ENCODE measurements around the gene SNX15. TPM values are rescaled to one million over a fixed set of nuclear protein-coding genes. Genes with fewer than 3 reads are reported as not detected.

SNX15 gene
- total RNA-seq, 3 donors from 2014 or later (not counting 1 experiment from before 2014, with no cell fraction given), result 16.9 to 28.1 (median 27.1) TPM

GRCh38 chr11:65042891-65043290, 15.7 kb downstream of the SNX15 start:
- H3K9me3 Mint-ChIP-seq, result no peaks in the 10 kb centered on the region
- ATAC-seq, result no peak
- Histone ChIP-seq H3K36me3 (ENCODE audit: control insufficient read depth, insufficient read depth, low read length) (peaks cover 10% of the 10 kb centered on the region), H3K27ac (ENCODE audit: low read length) (no peak overlapping the region), H3K27me3 (ENCODE audit: control insufficient read depth, insufficient read depth, low read length) (no peaks in the 10 kb centered on the region), H3K4me1 (ENCODE audit: control insufficient read depth, insufficient read depth, low read length) (peaks cover 36% of the 10 kb centered on the region), H3K9me3 (ENCODE audit: control insufficient read depth, insufficient read depth, low read length) (no peaks in the 10 kb centered on the region), H3K4me3 (ENCODE audit: low read length) (no peak overlapping the region)
- WGBS (ENCODE audit: insufficient coverage), result 95% methylated on average over 5 of the region's 6 CpGs
- peaks cover 20 to 29% of the 10 kb centered on the region in 2 donors for H3K4me1 Mint-ChIP-seq
- TF ChIP-seq CTCF (IDR thresholded peaks at IDR 0.05), result no peak
- no peaks in the 10 kb centered on the region for H3K27me3 Mint-ChIP-seq (ENCODE audit: low read depth in 2 of 2)
- H3K27ac Mint-ChIP-seq, result no peak overlapping the region
- peak overlapping the region; percentile 88 for H3K4me3 Mint-ChIP-seq
- no peaks in the 10 kb centered on the region for H3K36me3 Mint-ChIP-seq
- intact Hi-C loops (cut with micrococcal nuclease), result no loop called here
- no peak for DNase-seq

- Mint-ChIP-seq H3K4me1 (peaks cover 20 to 34% of the 10 kb centered on the region in 2 donors), H3K36me3 (no peaks in the 10 kb centered on the region), H3K4me3 (peak overlapping the region; percentile 11), H3K27me3 (ENCODE audit: low read depth in 2 of 2) (no peaks in the 10 kb centered on the region), H3K27ac (no peak overlapping the region), H3K9me3 (no peaks in the 10 kb centered on the region)
- TF ChIP-seq CTCF (IDR thresholded peaks at IDR 0.05), result no peak
- Histone ChIP-seq H3K9me3 (ENCODE audit: control insufficient read depth, insufficient read depth, low read length) (no peaks in the 10 kb centered on the region), H3K4me3 (ENCODE audit: low read length) (no peak overlapping the region), H3K36me3 (ENCODE audit: control insufficient read depth, insufficient read depth, low read length) (peaks cover 5% of the 10 kb centered on the region), H3K27ac (ENCODE audit: low read length) (no peak overlapping the region), H3K4me1 (ENCODE audit: control insufficient read depth, insufficient read depth, low read length) (peaks cover 42% of the 10 kb centered on the region), H3K27me3 (ENCODE audit: control insufficient read depth, insufficient read depth, low read length) (no peaks in the 10 kb centered on the region)
- DNase-seq, result no peak
- intact Hi-C loops (cut with micrococcal nuclease), result no loop called here
- whole genome bisulfite sequencing (ENCODE audit: insufficient coverage), result 95% methylated on average over 23 of the region's 23 CpGs
- no peak for ATAC-seq
These were observed 16.8 kb downstream of the SNX15 start for GRCh38 chr11:65043881-65044501.

- TF ChIP-seq CTCF (IDR thresholded peaks at IDR 0.05), result no peak
- Histone ChIP-seq H3K27ac (ENCODE audit: low read length) (no peak overlapping the region), H3K36me3 (ENCODE audit: control insufficient read depth, insufficient read depth, low read length) (peaks cover 5% of the 10 kb centered on the region), H3K9me3 (ENCODE audit: control insufficient read depth, insufficient read depth, low read length) (no peaks in the 10 kb centered on the region), H3K4me1 (ENCODE audit: control insufficient read depth, insufficient read depth, low read length) (peaks cover 42% of the 10 kb centered on the region), H3K4me3 (ENCODE audit: low read length) (no peak overlapping the region), H3K27me3 (ENCODE audit: control insufficient read depth, insufficient read depth, low read length) (no peaks in the 10 kb centered on the region)
- no peak for DNase-seq
- no peaks in the 10 kb centered on the region for H3K9me3 Mint-ChIP-seq
- no peak overlapping the region for H3K27ac Mint-ChIP-seq
- intact Hi-C loops (cut with micrococcal nuclease), result no loop called here
- H3K27me3 Mint-ChIP-seq (ENCODE audit: low read depth in 2 of 2), result no peaks in the 10 kb centered on the region
- no peaks in the 10 kb centered on the region for H3K36me3 Mint-ChIP-seq
- no peak for ATAC-seq
- H3K4me1 Mint-ChIP-seq, result peaks cover 20 to 34% of the 10 kb centered on the region in 2 donors
- H3K4me3 Mint-ChIP-seq, result no peak overlapping the region
- over 99% methylated on average over 5 of the region's 5 CpGs for WGBS (ENCODE audit: insufficient coverage)
These were observed 17.8 kb downstream of the SNX15 start for GRCh38 chr11:65045061-65045460.

GRCh38 chr11:65045728-65046127, 18.5 kb downstream of the SNX15 start:
- WGBS (ENCODE audit: insufficient coverage), result 95% methylated on average over 7 of the region's 7 CpGs
- Histone ChIP-seq H3K27ac (ENCODE audit: low read length) (no peak overlapping the region), H3K4me3 (ENCODE audit: low read length) (no peak overlapping the region), H3K36me3 (ENCODE audit: control insufficient read depth, insufficient read depth, low read length) (peaks cover 5% of the 10 kb centered on the region), H3K4me1 (ENCODE audit: control insufficient read depth, insufficient read depth, low read length) (peaks cover 36% of the 10 kb centered on the region), H3K9me3 (ENCODE audit: control insufficient read depth, insufficient read depth, low read length) (no peaks in the 10 kb centered on the region), H3K27me3 (ENCODE audit: control insufficient read depth, insufficient read depth, low read length) (no peaks in the 10 kb centered on the region)
- Mint-ChIP-seq H3K27ac (no peak overlapping the region), H3K9me3 (no peaks in the 10 kb centered on the region), H3K36me3 (no peaks in the 10 kb centered on the region), H3K4me3 (no peak overlapping the region), H3K27me3 (ENCODE audit: low read depth in 2 of 2) (no peaks in the 10 kb centered on the region), H3K4me1 (peaks cover 16 to 30% of the 10 kb centered on the region in 2 donors)
- intact Hi-C loops (cut with micrococcal nuclease), result no loop called here
- DNase-seq (no peak), ATAC-seq (no peak)
- no peak for TF ChIP-seq CTCF (IDR thresholded peaks at IDR 0.05)

Data from natural killer cell (primary cell).